Esophagus squamous epithelium (tissue), 4 donors: Measurements from ENCODE around the gene OR3A1.
"Not testable (repeated sequence)": the region's sequence is repeated elsewhere in the genome, so short reads cannot be mapped to it uniquely, and the experiment has no call there.

Source experiments
- CTCF ChIP-seq, 6 experiments: fragments of 450-650 bp in 4 of 6; fragments of 200-600 bp in 2 of 6; sonication (generic) in 2 of 6; IDR thresholded peaks; one replicate each; pipeline ENCODE4 v1.5.1; 2016 to 2019; ENCODE audit warnings: antibody characterized with exemption in 6 of 6, mild to moderate bottlenecking in 4 of 6, moderate library complexity in 4 of 6
- POLR2A ChIP-seq, 4 donors: fragments of 450-650 bp; IDR thresholded peaks; one replicate each; pipeline ENCODE4 v1.6.1; 2017; ENCODE audit warnings: antibody characterized with exemption in 4 of 4, mild to moderate bottlenecking in 4 of 4, moderate library complexity in 3 of 4

DNA sequence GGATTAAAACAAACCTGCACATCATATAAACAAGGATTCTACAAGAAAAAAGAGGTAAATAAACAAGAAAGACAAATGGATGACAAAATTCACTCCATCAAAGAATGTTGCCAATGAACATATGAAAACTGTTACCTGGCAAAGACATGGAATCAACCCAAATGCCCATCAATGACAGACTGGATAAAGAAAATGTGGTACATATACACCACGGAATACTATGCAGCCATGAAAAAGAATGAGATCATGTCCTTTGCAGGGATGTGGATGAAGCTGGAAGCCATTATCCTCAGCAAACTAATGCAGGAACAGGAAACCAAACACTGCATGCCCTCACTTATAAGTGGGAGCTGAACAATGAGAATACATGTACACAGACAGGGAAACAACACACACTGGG, 4.6 kb downstream of the OR3A1 start:
- not testable (repeated sequence) for TF ChIP-seq CTCF, POLR2A (IDR thresholded peaks at IDR 0.05)
